ACHN (cell line): Measurements from ENCODE around the gene MAP3K20.
A peak's percentile ranks its signal among the peaks of the same experiment; 100 is the strongest.

Experiments
- DNase-seq: peaks from one replicate; pipeline ENCODE4 v3.0.0-alpha.2; 2015
- in situ Hi-C: cut with HindIII; loops from 2 replicates; pipeline ENCODE4 v1.10.0; 2017; ENCODE audit warnings: low sequenced_read_pairs, low pct_ligation_motif_present, low pct_unique_long_range_greater_than_20kb

The MAP3K20 gene

DNA sequence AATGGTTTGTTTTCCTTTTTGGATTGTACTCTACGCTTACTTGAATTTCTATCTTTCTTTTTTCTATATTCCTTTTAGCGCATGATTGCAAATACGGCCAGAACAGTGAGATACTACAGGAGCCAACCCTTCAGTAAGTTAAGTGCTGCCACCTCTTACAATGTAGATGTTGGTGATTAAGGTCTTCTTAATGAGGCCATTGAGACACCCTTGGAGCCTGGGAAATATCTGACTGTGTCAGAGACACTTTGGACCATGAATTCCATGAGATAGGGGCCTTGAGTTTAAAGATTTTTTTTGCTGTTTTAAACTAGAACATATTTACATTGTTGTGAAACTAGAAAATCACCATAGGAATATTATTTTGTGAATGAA, 27.1 kb upstream of the MAP3K20 start:
- no peak for DNase-seq
- in situ Hi-C loops, result loop anchor here (25.0 kb wide), 1 partner anchor 164 kb away; no protein-coding TSS in a partner anchor

DNA sequence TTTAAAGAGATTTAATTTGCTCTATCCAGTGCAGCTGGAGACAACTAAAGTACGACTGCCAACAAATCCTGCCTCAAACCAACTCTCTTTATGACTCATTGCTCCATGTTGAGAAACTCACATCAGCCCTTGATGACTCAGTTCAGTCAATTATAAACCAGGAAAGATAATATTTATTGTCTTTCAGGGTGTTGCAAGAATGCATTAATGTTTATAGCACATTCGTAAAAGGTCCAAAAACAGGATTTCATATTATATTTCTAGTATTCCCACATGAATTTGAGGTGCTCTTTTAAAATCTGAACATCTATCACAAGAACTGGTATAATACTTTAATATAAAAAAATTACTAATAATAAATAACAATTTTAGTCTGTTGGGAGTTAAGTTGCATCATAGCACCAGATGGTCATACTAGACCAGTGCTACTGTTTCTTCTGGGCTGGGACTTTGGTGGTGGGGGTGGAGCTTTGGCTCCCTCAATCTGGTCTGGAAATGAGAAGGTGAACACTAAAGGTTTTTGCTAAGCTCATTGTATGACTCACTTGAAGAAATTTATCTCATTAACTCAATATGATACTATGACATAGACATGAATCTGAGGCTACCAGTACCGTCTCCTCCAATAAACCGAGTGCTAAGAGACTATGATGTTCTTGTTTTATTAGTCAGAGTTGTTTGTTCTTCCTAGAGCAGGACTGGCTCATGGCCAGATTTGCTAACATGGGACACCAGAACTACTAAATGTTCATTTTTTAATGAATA, 26.6 kb upstream of the MAP3K20 start:
- DNase-seq, result peak; percentile 98
- in situ Hi-C loops, result loop anchor here (25.0 kb wide), 1 partner anchor 163 kb away; no protein-coding TSS in a partner anchor

DNA sequence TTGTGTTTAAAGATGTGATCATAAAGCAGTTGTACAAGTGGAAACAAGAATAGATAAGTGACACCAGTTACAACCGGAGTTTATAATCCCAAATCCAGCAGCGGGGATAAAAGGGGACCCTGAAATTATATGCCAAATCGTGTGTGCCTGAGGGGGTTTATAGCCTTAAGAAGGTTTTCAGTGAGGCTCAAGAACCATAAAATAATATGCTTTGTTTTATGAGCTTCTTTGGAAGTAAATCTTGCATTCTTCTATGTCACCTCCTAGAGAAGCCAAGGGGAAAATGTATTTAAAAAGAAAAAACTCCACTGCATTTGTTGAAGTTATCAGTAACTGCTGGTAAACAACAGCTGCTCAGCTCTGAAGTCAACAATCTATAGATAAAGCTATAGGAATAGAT, 25.8 kb upstream of the MAP3K20 start:
- in situ Hi-C loops, result loop anchor here (25.0 kb wide), 1 partner anchor 162 kb away; no protein-coding TSS in a partner anchor
- DNase-seq, result no peak

DNA sequence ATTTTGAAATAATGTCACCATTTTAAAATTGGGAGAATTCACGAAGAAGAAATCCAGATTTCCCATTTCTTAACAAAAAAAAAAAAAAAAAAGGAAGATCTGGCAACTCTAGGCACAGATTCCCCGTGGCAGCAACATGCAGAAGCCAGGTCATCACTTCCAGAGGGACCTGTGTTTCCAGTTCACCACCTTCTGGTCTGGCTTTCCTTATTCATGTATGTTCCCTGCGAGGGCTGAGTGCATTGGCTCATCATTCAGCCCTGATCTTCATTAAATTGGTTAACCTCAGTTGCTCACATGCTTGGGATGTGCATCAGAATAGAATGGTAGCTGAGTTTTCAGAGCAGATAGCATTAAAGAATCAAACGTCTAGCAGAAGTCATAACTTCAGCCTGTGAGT, 25.0 kb upstream of the MAP3K20 start:
- in situ Hi-C loops, result no loop called here
- DNase-seq, result no peak

DNA sequence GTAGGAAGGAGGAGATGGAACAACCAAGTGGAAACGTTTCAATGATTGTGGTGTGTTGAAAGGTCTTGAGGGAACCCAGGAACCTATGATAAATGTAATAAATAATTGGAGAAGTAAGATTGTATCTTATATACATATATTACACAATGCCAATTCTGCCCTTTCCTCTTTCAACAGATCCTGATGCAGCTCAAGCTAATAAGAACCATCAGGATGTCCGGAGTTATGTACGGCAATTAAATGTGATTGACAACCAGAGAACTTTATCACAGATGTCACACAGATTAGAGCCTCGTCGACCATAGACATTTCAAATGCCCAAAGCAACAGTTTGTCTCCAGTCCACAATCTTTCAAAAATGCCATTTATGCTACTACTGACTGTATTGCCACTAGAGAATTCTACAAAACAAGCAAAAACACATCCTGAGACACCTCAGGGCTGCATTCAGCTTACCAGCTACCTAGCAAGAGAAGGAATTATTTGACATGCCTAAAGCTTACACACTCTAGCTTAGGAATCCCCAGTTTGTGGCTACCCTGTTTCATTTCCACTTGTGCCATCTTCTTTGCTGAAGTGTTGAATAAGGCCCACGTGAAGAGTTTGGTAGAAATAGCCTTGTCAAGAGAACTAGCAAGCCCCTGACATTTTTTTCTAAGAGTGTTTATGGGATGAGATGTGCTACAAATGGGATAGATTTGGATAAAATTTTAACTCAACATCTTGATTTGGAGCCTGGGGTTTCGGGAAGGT, 24.0 kb upstream of the MAP3K20 start:
- in situ Hi-C loops, result no loop called here
- DNase-seq, result no peak

DNA sequence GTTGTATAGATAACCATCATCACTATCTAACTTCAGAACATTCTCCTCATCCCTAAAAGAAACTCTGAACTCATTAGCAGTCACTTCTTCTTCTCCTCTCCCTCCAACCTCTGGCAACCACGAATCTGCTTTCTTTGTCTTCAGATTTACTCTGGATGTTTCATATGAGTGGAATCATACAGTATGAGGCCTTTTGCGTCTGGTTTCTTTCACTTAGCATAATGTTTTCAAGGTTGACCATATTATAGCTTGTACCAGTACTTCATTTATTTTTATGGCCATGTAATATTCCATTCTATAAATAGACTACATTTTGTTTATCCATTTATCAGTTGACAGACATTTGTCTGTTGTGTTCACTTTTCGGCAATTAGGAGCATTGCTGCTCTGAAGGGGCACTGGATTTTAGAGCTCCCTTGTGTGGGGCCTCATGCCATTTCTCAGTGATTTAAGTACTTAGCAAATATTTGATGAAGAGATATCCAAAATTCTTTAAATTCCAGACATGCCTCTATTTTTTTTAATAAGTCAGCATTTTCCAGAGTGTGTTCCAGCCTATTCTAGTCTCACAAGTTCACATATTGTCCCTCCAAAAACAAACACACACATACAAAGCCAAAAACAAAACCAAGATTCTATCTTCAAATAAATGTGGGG, 22.5 kb upstream of the MAP3K20 start:
- in situ Hi-C loops, result no loop called here
- peak; percentile 64 for DNase-seq

DNA sequence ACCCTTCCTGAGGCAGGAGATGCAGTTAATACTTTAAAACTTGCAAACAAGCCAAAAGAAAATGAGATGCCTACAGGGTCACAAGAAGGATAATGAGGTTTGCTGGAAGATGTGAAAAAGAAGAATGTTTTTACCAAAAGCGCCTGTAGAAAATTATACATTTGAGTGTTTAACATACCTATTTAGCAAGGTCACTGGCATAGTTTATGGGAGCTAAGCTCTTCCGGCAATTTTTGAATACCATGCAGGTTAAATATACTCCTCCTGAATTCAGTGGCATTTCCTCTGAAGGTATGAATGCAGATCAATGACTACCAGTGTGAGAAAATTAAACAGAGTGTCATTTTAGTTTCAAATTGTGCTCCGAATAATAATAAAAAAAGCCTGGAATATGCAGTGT, 21.2 kb upstream of the MAP3K20 start:
- in situ Hi-C loops, result no loop called here
- DNase-seq, result no peak

DNA sequence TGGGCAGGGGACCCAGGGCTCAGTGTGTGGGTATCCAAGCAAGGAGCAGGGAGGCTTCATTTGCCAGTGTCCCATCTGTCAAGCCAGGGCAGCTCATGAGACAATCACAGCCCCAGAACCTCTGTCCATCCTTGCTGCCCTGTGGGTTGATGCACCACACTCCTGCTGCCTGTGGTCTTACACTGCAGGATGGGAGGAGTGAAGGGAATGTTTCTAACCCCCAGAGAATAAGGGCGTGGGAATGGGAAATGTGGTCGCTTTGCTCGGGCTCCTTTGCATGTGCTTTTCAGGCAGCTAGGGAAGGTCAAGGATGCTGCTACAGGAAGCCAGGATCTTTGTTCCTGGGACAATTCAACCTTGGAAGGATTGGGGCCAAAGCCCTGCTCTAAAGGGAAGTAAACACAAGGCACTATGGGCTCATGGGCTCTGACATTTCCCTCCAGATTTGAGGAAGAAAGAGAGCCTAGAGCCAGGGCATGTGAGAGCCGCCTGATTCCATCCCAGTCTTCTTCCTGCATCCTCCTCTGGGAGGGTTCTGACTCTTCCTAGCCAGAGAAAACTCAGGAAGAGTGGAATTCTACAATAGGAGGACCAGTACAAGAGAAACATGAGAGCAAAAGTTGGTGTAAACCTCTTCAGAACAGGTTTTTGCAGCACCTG, 18.8 kb upstream of the MAP3K20 start:
- in situ Hi-C loops, result no loop called here
- DNase-seq, result no peak

DNA sequence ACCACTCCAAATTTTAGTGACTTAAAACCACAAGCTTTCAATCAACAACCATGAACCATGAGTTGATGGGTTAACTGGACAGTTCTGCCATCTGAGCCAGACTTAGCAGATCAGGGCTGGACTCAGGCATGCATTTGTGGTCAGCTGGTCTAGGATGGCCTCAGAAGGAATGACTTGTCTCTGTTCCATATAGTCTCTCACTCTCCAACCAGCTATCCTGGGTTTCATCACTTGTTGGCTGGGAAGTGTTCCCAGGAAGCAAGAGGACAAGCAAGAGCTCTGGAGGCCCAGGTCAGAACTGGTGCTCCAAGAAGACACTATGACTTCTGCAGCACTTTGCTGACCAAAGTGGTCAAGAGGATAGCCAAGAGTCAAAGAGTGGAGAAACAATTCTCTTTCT, 17.5 kb upstream of the MAP3K20 start:
- in situ Hi-C loops, result no loop called here
- no peak for DNase-seq

DNA sequence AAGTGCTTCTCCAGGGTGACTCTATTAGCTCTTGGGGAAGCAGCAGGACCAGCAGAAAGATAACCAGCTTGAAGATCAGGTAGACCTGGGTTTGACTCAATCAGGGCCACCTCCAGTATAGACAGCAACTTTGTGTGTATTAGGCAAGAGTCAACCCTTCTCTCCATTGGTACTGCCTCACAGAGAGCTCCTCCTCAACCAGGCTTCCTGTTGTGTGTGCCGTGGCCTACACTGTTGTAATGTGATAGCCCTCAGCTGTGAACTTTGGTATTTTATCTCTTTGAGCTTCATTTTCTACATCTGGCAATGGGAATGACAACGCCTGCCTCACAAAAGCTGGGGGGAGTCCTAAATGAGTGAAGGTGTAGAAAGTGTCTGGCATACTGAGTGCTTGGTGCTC, 17.0 kb upstream of the MAP3K20 start:
- no peak for DNase-seq
- in situ Hi-C loops, result no loop called here

DNA sequence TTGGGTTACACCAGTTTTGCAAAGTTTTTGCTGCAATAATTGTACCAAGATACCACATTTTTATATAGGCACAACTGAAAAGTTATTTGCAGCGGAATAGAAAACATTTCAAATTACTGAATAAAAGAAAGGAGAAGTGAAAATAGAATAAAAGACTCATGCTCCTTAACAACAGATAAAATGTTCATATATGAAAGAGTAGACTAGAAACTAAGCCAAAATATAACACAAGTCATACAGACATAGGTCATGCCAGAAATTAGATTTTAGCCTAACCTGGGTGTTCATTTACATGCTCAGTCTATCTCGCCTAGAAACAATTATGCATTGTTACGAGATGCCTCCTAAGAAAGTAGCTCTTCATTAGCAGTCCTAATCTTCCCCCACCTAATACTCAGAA, 16.4 kb upstream of the MAP3K20 start:
- DNase-seq, result no peak
- in situ Hi-C loops, result no loop called here

DNA sequence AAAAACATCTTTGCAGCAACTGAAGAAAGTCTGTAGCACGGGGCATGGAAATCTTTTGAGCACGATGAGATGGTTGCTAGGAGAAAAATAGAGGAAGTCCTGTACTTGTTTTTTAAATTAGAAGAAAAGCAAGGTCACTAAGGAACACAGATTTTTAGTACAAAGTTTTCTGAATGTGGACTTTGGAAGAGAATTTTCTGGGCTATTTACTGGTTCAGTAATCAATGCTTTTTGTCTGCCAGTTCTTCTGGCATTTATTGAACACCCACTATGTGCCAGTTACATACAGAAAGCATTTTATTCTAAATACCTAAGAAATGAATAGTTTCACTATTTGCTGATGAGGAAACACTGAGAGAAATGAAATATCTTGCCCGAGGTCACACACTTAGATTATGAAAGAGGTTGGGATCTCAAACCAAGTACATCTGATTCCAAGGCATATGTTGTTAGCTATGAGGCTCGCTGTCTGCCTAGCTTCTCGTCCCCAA, 15.6 kb upstream of the MAP3K20 start:
- DNase-seq, result no peak
- in situ Hi-C loops, result no loop called here

DNA sequence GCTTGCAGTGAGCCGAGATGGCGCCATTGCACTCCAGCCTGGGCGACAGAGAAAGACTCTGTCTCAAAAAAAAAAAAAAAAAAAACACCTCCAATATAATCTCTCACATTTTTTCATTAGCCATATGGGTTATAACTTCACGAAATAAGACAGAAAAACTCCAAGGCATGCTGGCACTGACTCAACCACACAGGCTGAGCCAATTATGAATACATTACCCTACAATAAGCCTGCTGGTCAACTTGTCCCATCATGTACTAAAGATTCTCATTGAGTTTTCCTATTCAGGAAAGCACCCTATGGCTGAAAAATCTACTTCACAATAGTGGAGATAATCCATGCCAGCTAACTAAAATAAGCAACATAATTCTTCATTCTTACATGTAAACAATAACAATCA, 12.8 kb upstream of the MAP3K20 start:
- no peak for DNase-seq
- in situ Hi-C loops, result no loop called here

DNA sequence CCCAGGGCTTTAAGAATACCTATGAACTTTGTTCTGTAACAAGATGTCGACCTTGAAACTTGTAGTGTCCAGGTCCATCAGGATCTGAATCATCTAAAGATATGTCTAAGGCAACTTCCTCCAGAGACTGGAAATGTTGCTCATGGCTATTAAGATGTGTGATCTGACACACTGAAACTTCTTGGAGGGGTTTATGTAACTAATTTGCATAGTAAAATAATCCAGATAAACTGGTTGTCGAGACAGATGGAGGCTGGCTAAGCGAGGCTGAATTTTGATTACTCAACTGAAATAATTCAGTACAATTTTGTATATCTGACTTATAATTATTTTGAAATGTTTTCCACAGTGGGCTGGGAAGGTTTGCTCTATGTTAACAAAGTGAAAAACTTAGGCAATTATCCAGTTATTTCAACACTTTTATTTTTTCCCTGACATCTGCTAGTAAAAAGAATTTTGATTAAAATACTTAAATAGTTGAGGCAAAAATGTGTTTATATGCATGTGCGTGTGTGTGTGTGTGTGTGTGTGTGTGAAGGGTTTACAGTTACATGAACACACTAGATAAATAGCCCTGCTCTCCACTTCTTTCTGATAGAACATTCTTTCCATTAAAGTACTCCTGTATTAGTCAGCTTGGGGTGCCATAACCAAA, 11.4 kb upstream of the MAP3K20 start:
- DNase-seq, result no peak
- in situ Hi-C loops, result no loop called here

DNA sequence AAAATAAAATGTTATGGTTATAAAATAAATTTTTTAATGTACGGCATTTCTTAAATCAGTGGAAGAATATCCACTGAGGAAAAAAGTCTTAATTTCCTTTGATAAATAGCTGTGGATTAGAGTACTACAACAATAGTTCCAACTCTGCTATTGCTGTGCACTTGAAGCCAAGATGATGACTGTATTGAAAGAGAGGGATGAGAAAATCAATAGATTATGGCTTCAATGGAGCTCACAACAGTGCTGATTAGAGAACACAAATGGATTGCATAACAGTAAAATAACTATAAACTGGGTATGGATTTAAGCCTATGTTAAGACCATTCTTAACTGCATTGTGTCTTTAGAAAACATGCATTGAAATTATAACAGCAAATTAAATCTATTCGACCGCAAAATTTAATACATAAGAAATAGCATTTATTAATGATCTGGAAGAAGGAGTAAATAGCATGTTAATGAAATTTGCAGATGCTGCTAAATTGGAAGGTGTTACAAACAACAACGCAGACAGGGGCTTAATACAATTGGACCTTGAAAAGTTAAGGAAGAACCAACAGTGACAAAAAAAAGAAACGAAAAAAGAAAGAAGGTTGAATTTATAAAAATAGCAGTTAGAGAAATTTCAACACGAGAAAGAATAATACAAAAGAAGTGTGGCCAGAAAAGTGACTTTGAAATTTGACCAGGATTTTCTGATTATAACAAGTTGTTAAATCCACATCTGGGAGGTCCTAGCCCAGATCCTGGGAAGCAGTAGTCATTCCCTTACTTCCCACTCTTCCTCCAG, 8.6 kb upstream of the MAP3K20 start:
- in situ Hi-C loops, result no loop called here
- no peak for DNase-seq

DNA sequence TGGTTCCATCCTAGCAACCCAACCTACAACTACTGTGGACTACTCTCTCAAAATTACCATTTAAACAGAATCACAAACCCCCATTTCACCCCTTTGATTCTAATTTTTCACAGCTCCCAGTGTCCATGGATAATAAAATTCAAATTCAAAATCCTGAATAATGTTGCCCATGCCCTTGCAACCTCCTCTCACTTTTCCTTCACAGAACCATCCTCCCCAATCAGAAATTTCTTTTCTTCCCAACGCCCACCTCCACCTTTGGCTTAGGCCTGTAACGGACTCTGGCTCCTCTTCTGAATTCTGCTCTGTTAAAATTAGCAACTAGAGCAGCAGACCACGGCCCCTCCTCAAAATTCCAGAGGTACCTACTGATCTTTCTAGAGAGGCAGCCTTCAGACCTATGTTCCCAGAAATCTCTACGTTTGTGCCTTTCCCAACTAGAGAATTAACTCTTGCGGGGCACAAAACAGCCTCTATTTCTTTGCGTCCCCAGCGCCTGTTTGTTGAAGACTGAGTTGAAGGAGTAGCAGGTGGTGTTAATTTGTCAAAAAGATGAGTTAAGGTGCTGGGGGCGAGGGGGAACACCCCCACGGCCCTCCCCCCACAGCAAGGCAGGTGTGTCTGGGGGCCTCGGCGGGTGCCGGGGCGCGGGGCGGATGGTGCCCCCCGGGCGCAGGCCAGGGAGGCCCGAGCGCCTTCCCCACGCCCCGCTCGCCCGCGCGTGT, 428 bp upstream of the MAP3K20 start:
- peak; percentile 12 for DNase-seq
- in situ Hi-C loops, result no loop called here
